Measurements from ENCODE around the gene AIMP1.

AIMP1 gene

DNA sequence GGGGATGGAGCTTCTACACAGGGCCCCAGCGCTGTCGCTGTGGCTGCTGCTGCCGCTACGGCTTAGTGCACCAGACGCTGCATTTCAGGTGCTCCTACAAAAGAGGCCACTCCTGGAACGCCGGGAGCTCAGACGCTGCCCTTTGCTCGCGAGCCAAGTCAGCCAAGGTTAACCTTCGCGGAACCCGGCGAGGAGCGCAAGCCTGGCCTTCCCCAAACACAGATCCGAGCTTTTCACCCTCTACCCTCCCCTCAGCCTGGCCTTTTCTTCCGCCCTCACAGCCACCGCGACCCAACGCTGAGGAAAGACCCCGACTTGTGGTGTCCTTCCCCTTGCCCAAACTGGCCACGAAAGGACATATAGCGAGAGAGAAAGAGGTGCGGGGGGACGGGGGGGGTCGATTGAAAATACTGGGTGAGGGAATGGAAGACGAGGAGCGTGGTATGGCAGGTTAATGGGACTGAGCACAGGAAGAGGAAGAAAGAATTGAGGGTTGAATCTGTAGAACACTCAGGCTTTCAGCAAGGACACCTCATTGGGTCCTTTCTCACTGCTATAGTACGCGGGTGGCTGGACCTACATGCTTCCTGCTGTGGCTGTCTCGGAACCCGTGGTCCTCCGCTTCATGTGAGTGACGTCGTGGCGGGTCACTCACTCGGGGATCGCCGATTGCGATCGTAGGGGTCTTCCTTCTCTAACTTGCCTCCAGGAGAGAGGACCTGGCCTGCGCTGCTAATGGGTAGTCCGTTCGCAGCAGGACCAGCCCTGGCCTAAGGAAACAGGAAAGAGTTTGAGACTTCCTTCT lies at the start of gene AIMP1, which contains the start of gene TBCK:
Gene AIMP1, plus strand, starts transcription at position 583 of the 805 bp plus-strand sequence. CDS start 8,460 bp downstream, outside the sequence.
Gene TBCK, minus strand, starts transcription at position 242 of the 805 bp plus-strand sequence. CDS start 7,249 bp downstream, outside the sequence.
- peak; percentile 69 for DNase-seq

DNA sequence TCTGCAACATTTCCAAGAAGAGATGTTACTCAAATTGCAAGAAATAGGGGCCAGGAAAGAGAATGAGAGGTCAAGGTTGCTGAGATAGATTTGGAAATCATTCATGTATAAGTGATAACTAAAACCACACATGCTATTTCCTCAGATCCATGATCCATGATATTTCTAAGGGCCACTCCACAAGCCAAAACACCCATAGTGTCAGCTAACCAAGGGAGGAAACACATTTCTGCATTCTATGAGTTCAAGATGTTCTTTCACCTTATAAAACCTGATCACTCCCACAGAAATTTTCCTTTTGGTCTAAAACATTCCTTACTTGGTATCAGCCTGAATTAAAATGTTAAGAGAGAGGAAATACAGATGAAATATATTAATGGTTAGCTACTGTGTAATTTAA lies 47.6 kb upstream of the AIMP1 start:
- no peak for DNase-seq

DNA sequence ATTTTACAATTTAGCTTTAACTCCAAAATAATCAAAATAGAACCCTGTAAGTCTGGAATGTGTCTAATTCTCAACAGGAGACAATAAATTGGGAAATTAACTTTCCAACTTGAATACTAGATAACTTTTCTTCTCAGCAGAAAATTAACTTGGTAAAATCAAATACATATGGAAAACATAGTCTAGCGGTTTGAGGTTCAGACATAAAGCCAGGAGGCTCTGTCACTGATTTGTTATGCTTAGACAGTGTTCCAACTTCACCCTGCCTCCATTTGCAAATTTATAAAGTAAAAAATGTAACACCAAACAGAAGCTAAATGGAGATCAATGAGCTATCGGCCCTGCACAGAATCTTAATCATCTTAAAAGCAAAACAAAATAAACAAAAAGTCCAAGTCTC lies 46.6 kb upstream of the AIMP1 start:
- DNase-seq = no peak

DNA sequence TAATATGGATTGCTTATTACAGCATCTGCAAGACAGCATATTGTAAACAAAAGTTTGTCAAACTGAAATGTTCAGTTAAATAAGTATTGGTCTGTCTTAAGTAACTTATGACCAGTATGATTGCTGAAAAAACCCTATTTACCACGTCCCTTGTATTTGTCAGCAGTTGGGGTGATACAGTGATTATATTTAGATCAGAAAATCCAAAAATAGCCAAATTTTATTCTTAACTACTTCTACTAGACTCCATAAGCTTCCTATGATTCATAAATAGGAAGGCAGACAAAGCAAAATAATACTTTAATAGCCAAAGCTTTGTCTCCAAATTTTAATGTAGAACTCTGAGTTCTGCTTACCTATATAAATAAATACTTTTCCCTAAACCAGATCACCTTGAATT lies 45.6 kb upstream of the AIMP1 start:
- no peak for DNase-seq

DNA sequence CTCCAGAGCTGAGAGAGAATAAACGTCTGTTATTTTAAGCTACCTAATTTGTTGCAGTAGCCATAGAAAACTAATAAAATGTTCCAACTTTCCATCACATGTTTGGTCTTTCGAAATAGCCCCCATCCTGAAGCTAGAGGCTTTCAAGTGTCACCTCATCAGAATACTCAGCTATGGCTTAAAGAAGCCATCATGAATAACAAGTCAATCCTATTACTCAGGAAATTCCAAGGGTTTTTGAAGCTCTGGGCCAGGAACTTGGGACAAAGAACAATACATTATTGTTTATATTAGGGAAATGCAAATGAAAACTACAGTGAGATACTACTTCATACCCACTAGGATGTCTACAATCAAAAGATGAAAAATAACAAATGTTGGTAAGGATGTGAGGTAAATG lies 42.5 kb upstream of the AIMP1 start:
- no peak for DNase-seq

DNA sequence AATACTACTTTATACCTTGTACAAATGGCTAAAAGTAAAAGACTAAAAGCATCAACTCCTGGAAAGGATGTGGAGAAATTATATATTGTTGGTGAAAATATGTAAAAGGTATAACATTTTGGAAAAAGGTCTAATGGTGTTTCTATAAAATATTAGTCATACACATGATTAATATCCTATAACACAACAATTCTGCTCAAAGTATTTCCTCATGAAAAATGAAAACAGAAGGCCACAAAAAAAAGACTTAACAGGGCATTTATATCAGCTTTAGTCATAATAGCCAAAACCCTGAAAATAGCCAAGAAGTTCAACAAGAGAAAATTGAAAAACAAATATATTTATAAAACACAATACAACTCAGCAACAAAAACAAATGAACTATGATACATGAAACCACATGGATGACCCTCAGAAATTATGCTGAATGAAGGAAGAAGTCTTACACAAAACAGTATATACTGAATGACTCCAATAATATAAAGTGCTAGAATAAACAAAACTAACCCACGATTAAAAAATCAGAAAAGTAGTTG lies 39.1 kb upstream of the AIMP1 start:
- no peak for DNase-seq

DNA sequence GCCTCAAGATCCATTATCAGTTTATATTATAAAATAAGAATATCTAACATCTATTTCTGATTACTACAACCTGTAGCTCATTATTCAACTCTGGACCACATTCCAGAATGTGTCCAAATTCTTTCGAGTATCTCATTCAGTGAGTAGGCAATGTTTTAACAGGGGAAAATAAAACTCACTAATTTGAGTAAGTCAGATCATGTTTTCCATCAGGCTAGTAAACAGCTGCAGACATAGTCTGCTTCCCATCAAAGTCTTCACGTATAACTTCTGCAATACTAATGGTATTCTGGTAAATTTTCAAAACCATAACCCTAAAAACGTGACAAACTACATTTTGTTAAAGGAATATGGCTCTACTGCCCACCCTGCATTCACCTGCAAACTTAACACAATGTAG lies 32.1 kb upstream of the AIMP1 start:
- DNase-seq = no peak

DNA sequence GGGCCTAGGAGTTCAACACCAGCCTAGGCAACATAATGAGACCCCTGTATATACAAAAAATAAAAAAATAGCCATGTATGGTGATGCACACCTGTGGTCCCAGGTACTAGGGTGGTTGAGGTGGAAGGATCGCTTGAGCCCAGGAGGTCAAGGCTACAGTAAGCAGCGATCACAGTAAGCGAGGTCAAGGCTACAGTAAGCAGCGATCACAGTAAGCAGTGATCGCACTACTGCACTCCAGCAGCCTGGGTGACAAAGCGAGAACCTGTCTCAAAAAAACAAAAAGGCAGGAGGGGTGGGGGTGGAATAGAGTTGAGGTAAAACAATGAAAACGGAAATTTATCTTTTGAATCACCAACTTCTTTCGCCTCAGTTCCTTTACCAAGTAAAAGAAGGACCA lies 29.7 kb upstream of the AIMP1 start:
- DNase-seq = no peak

DNA sequence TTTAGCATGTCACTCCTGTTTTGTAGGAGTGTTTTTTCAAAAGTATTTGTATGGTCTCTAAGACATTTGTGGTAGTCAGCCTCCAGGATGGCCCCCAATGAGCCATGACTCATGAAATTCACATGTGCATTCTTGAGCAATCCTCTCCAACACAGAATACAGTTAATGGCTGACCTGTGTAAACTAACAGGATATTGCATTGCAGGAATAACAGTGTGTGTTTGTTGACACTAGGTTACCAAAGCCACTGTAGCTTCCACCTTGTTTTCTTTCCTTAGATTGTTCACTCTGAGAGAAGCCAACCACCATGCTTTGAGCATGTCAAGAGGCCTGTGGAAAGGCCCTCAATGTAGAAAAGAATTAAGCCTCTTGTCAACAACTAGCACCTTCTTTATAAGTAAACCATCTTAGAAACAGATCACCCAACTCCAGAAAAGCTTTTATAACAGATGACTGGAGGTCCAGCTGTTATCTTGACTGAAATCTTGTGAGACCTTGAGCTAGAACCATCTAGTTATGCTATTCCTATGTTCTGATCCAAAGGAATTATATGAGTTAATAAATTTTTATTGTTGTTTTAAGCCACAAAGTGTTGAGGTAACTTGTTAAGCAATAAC lies 28.9 kb upstream of the AIMP1 start:
- DNase-seq = peak; percentile 68

DNA sequence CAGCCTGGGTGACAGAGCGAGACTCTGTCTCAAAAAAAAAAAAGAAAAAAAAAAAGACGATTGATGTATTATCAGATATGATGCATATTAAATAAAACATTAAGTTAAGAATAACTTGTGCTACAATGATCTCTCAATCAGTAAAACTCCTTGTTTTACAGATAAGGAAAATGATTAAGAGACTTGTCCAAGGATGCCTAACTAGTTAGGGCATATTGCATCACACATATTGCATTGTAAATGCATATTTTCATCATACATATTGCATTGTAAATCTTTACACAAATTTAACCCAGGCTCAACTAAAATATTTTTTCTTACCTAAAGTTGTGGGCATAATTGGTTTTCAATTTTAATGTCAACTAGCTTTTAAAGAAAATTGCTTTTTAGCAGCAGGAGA lies 26.6 kb upstream of the AIMP1 start:
- no peak for DNase-seq

DNA sequence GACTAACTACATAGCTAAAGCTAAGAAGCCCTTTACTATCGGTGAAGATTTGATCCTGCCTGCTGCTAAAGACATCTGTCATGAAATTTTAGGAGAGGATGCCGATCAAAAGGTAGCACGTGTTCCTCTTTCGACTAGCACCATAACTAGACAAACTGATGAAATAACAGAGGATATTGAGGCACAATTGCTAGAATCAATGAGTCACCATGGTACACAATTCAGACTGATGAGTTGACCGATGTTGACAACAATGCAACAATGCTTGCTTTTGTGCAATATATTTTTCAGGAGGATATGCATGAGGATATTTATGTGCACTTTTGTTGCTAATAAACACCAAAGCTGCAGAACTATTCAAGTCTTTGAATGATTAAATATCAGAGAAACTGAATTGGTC lies 24.7 kb upstream of the AIMP1 start:
- DNase-seq = no peak

DNA sequence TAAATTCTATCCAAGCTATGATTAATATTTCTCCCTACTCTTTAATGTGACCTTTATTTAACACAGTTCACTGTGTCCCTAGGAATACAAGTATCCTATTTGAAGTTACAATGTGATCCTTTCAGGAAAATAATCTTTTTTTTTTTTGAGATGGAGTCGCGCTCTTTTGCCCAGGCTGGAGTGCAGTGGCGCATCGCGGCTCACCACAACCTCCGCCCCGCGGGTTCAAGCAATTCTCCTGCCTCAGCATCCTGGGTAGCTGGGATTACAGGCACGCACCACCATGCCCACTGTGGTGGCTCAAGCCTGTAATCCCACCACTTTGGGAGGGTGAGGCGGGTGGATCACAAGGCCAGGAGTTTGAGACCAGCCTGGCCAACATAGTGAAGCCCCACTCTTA lies 22.3 kb upstream of the AIMP1 start:
- no peak for DNase-seq

DNA sequence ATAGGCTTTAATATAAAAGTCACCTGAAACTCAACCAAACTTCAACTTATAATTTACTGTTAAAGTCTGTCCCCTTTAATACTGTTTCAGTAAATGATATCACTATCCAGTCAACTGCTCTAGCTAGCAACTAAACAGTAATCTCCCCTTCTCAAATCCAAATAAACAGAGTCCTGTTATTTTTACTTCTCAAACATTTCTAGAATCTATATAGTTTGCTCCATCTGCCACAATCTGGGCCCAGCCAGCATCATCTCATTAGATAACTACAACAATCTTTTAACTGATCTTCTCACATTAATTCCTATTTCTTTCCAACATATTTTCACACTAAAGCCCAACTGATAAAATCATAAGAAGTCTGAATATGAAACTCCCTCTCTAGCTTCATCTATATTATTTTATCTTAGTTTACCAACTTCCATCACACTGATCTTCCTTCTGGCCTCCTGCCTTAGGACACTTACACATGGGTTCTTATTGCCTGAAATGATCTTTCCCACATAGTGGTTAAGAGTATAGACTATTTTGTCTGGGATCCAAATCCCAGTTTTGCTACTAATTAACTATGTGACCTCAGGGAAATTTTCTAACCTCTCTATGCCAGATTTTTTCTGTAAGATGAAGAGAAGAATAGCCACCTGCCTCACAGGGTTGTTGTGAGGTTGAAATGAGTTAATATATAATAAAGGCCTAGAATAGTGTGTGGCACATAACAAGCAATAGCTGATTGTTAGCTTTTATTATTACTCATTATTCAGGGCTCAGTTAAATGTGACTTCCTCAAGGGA lies 18.9 kb upstream of the AIMP1 start:
- no peak for DNase-seq

DNA sequence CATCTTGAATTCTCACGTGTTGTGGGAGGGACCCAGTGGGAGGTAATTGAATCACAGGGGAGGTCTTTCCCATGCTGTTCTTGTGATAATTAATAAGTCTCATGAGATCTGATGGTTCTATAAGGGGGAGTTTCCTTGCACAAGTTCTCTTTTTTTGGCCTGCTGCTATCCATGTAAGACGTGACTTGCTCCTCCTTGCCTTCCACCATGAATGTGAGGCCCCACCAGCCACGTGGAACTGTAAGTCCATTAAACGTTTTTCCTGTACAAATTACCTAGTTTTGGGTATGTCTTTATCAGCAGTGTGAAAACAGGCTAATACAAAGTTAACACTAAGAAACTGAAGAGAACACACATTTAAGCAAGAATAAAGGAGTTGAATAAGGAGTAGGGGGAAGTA lies 16.4 kb upstream of the AIMP1 start:
- no peak for DNase-seq

DNA sequence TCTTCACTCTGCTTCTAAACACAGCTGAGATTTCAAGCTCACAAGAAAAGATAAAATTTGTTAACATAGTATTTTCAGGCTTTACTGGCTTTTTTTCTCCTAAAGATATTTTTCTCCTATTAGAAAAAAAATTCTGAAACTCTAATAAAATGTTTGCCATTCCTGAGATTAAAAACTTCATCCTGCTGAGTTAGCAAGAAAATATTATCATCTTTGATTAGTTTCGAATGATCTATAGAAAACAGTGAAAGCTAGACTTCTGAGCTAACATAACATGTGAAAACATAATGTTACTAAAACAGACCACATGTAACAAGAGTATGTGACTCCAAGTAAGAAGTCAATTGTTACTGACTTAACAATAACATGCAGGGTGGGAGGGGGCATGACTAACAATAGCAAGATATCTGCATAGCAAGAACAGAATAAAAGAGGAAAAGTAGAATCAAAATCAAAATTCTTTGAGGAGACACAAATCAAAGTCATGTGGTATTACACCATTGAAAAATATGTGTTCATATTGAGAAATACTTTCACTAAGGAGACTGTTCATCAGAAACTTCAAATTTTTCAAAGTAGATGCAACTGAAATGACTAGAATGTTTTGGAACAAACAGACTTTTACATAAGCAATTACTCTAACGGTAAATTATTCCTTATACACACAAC lies 14.8 kb upstream of the AIMP1 start:
- DNase-seq = no peak

DNA sequence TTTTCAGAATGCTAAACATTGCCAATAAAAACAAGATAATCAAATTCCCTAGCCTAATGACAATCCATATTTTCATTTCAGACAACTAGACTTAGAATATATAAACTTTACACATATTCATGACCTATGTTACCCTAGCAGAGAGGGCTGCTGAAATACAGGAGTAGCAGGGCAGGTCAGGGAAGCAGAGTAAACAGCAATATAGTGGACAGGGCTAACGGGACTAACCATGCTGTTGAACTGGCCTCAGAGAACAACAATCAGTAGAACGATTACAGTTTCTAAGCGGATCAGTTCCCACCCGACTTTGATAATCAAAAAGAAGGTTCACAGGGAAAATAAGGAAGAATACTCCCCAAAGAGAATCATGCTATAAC lies 14.3 kb upstream of the AIMP1 start:
- no peak for DNase-seq

DNA sequence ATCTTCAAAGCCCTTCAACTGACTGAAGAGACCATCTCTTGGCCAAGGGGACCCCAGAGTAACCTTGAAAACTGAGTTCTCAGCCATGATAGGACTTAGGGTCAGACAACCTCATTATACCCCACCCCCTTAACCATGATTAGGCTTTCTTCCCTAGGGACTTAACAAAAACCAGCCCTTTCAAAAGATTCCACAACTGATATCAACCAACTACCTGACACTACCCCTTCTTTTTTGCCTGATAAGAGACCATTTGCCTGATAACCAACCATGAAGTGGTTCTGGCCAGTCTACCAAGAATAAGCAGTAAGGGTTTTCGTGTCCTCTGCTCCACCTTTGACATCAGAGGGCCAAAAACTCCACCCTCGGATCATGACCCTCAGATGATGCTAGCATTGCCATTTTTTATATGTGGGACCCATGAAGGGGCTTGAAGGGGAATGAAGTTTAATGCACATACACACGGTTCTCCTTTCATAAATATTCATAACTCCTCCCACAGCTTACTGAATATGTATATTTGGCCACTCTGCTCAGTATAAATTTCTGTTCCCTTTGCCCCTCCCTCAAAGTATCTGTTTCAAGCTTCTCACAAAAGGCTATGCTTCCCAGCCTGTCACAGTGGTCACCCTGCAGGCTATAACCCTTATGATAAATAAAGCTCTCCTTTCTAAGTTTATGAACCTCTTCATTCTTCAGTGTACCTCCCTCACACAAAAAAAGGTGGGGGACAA lies 12.6 kb upstream of the AIMP1 start:
- DNase-seq = no peak

DNA sequence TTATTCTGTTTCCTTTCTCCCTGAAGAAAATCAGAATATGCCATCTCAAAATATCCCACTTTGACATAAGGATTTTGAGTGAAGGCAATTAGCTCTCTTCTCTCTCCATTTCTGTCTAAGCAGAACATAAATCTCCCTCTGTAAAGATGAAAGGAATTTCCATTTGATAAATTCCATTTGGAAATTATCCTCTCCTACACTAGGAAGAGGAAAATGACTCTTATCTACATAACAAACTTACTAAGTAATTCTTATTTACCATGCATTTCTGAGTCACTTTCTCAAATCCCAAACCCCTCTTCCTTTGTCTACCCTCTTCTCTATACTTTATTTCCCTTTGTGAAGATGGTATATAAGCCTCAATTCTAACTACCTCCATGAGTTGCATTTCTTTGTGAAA lies 11.7 kb upstream of the AIMP1 start:
- no peak for DNase-seq

DNA sequence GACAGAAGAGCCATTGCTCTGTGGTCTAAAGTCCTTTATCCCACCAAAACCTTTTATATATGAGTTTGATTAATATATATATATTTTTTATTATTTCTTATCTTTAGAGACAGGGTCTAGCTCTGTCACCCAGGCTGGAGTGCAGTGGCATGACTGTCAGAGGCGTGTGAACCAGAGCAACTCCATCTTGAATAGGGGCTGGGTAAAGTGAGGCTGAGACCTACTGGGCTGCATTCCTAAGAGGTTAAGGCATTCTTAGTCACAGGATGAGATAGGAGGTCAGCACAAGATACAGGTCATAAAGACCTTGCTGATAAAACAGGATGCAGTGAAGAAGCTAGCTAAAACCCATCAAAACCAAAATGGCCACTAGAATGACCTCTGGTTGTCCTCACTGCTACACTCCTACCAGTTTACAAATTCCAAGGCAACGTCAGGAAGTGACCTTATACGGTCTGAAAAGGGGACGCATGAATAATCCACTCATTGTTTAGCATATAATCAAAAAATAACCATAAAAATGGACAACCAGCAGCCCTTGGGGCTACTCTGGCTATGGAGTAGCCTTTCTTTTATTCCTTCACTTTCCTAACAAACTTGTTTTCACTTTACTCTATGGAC lies 10.8 kb upstream of the AIMP1 start:
- no peak for DNase-seq

DNA sequence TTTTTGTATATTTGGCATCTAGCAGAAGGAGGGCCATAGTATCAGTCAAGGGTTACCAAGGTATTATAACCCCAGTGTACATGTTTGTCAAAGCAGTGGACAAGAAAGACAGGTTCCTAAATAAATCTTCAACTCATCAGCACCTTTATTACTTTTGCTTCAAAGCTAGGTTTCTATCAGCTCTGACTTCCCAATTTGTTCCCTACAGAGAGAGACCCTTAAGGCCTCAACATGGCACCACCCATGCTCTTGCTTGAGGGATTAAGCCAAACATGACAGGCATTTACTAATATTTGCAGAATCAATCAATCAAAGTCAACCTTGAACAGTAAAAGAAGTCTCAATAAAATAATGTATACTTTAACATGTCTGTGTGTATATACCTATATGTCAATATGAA lies 9.8 kb upstream of the AIMP1 start:
- no peak for DNase-seq

DNA sequence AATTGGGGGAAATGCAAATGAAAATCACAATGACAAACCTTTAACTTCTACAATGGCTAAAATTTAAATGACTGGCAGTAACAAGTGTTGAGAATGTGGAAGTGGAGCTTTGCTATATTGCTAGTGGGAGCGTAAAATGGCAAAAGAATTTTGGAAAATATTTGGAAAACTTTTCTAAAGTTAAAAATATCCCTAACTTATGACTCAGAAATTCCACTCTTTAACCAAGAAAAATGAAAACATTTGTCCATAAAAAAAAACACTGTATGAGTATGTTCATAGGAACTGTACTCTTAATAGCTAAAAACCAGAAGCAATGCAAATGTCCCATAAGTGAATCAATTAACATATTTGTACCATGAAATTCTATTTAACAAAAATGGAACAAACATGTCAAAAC lies 4.0 kb upstream of the AIMP1 start:
- DNase-seq = no peak

DNA sequence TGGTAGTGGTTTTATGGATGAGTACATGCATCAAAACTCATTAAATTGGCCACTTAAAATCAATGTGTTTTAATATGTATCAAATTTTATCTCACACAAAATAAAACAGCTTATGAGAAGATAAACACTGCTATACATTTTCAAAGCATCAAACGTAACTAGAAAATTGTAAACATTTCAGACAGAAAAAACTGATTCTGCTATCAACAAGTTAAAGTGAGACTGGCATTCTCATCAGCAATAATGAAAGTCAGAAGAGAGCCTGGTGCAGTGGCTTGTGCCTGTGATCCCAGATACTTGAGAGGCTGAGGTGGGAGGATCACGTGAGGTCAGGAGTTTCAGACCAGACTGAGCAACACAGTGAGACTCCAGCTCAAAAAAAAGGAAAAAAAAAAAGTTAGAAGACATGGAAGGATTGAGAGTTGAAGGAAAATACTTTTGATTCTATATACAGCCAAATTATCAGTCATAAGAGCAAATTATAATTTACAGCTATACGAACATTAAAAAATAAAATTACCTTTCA lies 3.3 kb upstream of the AIMP1 start:
- DNase-seq = no peak
